Right lobe of liver (tissue), 6 donors: ENCODE data around the gene PTPRM. TPM values are rescaled to one million over a fixed set of nuclear protein-coding genes. Genes with fewer than 3 reads are reported as not detected.

Experiments used
- ATAC-seq, 4 donors: fragments of 200-7000 bp; cut with Tn5 transposase; one replicate each; pipeline ENCODE4 v1.9.1; 2020; ENCODE audit warnings: mild to moderate bottlenecking in 4 of 4, moderate library complexity in 4 of 4
- DNase-seq, 3 donors: peaks; one replicate each; pipeline ENCODE4 v3.0.0-alpha.2; 2020
- H3K27ac ChIP-seq, 3 donors: fragments of 200-600 bp; one replicate each; pipeline ENCODE4 v1.8.0; 2022
- H3K27me3 ChIP-seq, 2 donors: fragments of 200-600 bp; one replicate each; pipeline ENCODE4 v1.8.0; 2022
- H3K36me3 ChIP-seq, 4 donors: fragments of 200-600 bp; sonication (generic) in 1 of 4; one replicate each; pipeline versions ENCODE4 v1.5.1 to v1.8.0; 2017 to 2022; ENCODE audit warnings: control low read depth in 1 of 4
- H3K4me1 ChIP-seq, 4 donors: fragments of 200-600 bp; sonication (generic) in 1 of 4; one replicate each; pipeline versions ENCODE4 v1.5.1 to v1.8.0; 2017 to 2022; ENCODE audit warnings: control low read depth in 1 of 4
- H3K4me3 ChIP-seq, 3 donors: fragments of 200-600 bp; one replicate each; pipeline ENCODE4 v1.8.0; 2022
- H3K9me3 ChIP-seq, 4 donors: fragments of 200-600 bp; sonication (generic) in 1 of 4; one replicate each; pipeline versions ENCODE4 v1.5.1 to v1.8.0; 2017 to 2022; ENCODE audit warnings: control low read depth in 1 of 4
- CTCF ChIP-seq, 4 donors: fragments of 200-600 bp in 3 of 4; fragments of 450-650 bp in 1 of 4; IDR thresholded peaks; one replicate each; pipeline versions ENCODE4 v1.5.1 to v1.8.0; 2016 to 2022; ENCODE audit warnings: antibody characterized with exemption in 4 of 4, mild to moderate bottlenecking in 2 of 4
- POLR2A ChIP-seq: fragments of 450-650 bp; IDR thresholded peaks from one replicate; pipeline ENCODE4 v1.6.1; 2017; ENCODE audit warnings: antibody characterized with exemption, mild to moderate bottlenecking
- WGBS: methylation state at CpG from one replicate; pipeline ENCODE4 v1.1.6; 2018; ENCODE audit warnings: low coverage, low lambda C conversion rate; ENCODE audit not compliant: insufficient coverage; ENCODE audit errors: missing lambda C conversion rate; 5-methylcytosine and 5-hydroxymethylcytosine counted together
- intact Hi-C, 2 donors: fragments of 100-400 bp; cut with DNase I; formaldehyde crosslinking; loops; one replicate each; pipeline versions ENCODE4 v1.11.2 to v1.14.1; 2022
- total RNA-seq, 6 experiments: library from RNA; depleted of rRNA in 2 of 6; stranded (reverse); fragments of >200 nt in 2 of 6; fragmentation: NEBNext Ultra II Directional in 3 of 6; extraction: Animal tissue kit (Norgen Biotek cat#: 25700) in 3 of 6; gene quantifications; one replicate each; pipeline versions ENCODE4 v1.1.0 to v1.2.4, GENCODE V29; 2016 to 2023
- donor health status: DM: no; HTN: yes; CAD: no.
- donor health status: DM: no; HTN: no; CAD: no.
- donor health status: DM: no; HTN: no; CAD: no.
- donor health status: DM: no; HTN: yes; CAD: no.
- donor health status: DM: no; HTN: yes; CAD: no.

PTPRM gene
- total RNA-seq, 6 experiments from 2014 or later, result 15.1 to 45.7 (median 26.5) TPM

- no peaks in the 10 kb centered on the region for H3K4me1 ChIP-seq
- no peaks in the 10 kb centered on the region for H3K36me3 ChIP-seq
- ATAC-seq (no peak), DNase-seq (no peak)
- TF ChIP-seq POLR2A (no peak), CTCF (IDR thresholded peaks at IDR 0.05) (no peak)
- no peaks in the 10 kb centered on the region for H3K9me3 ChIP-seq
- no peak overlapping the region for H3K4me3 ChIP-seq
- H3K27ac ChIP-seq, result no peak overlapping the region
- no peaks in the 10 kb centered on the region for H3K27me3 ChIP-seq
- intact Hi-C loops, result no loop called here
- 47% methylated on average over 1 of the region's 1 CpG for WGBS
Measured at GRCh38 chr18:8241731-8242130, 674.6 kb downstream of the PTPRM start.

- no peaks in the 10 kb centered on the region for H3K27me3 ChIP-seq
- H3K36me3 ChIP-seq, result no peaks in the 10 kb centered on the region
- DNase-seq (no peak), ATAC-seq (no peak)
- H3K4me1 ChIP-seq, result no peaks in the 10 kb centered on the region
- TF ChIP-seq CTCF (IDR thresholded peaks at IDR 0.05), result no peak
- no peaks in the 10 kb centered on the region for H3K9me3 ChIP-seq
- 78% methylated on average over 1 of the region's 1 CpG for WGBS
- no peak overlapping the region for H3K4me3 ChIP-seq
- no peak overlapping the region for H3K27ac ChIP-seq
- intact Hi-C loops, result no loop called here
Measured at GRCh38 chr18:8242151-8242696, 675.1 kb downstream of the PTPRM start.

DNA sequence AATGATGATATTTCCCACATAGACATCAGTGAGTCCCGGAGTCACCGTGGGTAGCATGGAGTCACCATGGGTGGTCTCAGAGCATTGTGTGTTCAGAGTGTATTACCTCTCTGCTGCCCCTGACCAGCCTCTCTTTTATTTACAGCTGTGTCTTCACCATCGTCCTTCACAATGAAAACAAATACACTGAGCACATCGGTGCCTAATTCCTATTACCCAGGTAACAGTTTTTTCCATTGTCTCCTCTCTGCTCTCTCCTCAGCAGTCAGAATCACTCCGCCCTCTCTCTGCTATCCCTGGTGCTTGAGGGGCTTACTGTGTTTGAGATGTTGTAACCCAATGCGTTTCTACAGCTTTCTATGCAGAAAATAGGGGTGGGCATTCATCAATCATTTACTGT lies 680.6 kb downstream of the PTPRM start:
- no peaks in the 10 kb centered on the region for H3K36me3 ChIP-seq
- no peaks in the 10 kb centered on the region for H3K9me3 ChIP-seq
- H3K4me1 ChIP-seq, result no peaks in the 10 kb centered on the region
- WGBS, result 88% methylated on average over 6 of the region's 6 CpGs
- H3K27me3 ChIP-seq, result no peaks in the 10 kb centered on the region
- no peak for ATAC-seq
- no peak overlapping the region for H3K4me3 ChIP-seq
- no peak overlapping the region for H3K27ac ChIP-seq
- TF ChIP-seq POLR2A (no peak), CTCF (IDR thresholded peaks at IDR 0.05) (no peak)
- intact Hi-C loops, result no loop called here
- DNase-seq, result no peak

DNA sequence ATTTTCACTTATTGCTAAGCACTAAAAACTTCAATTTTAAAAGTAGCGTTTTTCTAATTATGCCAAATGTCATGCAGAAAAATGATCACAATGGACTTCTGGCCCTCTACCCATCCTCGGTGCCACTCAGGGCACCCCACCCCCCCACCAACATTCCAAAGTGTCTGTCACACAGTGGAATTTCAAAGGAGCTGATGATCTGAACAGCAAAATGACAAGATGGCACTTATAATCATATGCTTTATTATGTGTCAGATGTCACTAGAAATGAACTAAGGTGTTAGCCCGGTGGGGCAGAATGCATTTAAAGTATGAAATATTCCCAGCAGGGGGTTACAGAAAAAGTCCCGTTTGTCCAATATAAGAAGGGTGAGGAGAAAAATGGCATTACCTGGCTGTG lies 681.5 kb downstream of the PTPRM start:
- WGBS, result 84% methylated on average over 4 of the region's 4 CpGs
- Histone ChIP-seq H3K4me1 (no peaks in the 10 kb centered on the region), H3K27me3 (no peaks in the 10 kb centered on the region), H3K9me3 (no peaks in the 10 kb centered on the region), H3K4me3 (no peak overlapping the region), H3K36me3 (no peaks in the 10 kb centered on the region), H3K27ac (no peak overlapping the region)
- DNase-seq (no peak), ATAC-seq (no peak)
- no peak for TF ChIP-seq POLR2A
- TF ChIP-seq CTCF (IDR thresholded peaks at IDR 0.05), result no peak
- intact Hi-C loops, result no loop called here

GRCh38 chr18:8249811-8250210 lies 682.7 kb downstream of the PTPRM start:
- no peak overlapping the region for H3K4me3 ChIP-seq
- TF ChIP-seq POLR2A, result no peak
- no peak for TF ChIP-seq CTCF (IDR thresholded peaks at IDR 0.05)
- 80% methylated on average over 2 of the region's 2 CpGs for WGBS
- H3K36me3 ChIP-seq, result no peaks in the 10 kb centered on the region
- H3K4me1 ChIP-seq, result no peaks in the 10 kb centered on the region
- intact Hi-C loops, result no loop called here
- no peaks in the 10 kb centered on the region for H3K9me3 ChIP-seq
- DNase-seq, result no peak
- no peaks in the 10 kb centered on the region for H3K27me3 ChIP-seq
- no peak for ATAC-seq
- H3K27ac ChIP-seq, result no peak overlapping the region
